Activated CD4-positive, CD25-positive, alpha-beta regulatory T cell (primary cell): ENCODE measurements around the gene TRIM24.

Experiments
- DNase-seq, 4 experiments: peaks; one replicate each; lab custom pipeline; 2025; lab: John Stamatoyannopoulos, UW

The TRIM24 gene

GRCh38 chr7:138625084-138625848 is 165.2 kb downstream of the TRIM24 start:
- no peak for DNase-seq

DNA sequence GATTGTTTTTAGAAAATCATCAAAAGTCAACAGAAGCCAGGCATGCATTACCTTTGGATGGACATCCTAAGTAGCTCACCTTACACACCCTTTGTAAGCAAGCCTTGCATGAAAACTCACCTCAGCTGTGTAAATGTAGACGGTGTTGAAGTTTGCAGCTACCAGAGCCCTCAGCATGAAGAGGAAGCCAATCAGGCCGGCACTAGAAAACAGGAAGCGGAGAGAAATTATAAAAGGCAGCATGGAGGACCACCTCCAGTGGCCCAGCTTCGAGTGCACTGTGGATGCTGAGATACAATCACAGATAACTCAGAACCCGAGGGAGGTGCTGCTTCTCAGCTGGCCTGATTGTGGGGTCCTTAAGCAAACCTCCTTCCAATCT is 165.8 kb downstream of the TRIM24 start:
- DNase-seq: no peak

- DNase-seq: no peak
Measured at GRCh38 chr7:138626846-138627245, 166.8 kb downstream of the TRIM24 start.

- DNase-seq: no peak
Measured at GRCh38 chr7:138627361-138627760, 167.3 kb downstream of the TRIM24 start.

DNA sequence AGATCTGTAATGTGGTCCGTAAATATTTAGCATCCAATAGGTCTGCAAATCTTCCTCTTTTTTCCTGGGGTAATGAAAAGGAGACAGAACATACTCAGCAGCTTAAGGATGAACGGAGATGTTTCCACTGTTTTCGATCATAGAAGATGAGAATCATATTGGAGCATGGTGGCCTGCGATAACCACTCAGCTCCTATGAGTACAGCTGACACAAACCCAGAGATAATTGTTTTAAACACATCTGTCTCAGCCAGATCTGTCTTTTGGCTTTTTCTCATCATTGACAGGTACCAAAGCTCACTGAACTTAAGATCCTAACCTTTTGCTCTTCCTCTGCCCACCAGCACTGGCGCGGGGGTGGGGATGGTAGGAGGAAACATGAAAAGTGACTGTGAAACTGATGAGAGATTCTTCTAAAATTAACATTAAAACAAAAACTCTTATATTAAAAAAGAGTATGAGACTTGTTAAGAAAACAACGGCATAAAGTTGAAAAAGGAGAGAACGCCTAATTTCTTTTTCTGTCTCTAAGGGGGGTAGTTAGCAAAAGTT is 170.1 kb downstream of the TRIM24 start:
- no peak for DNase-seq

DNA sequence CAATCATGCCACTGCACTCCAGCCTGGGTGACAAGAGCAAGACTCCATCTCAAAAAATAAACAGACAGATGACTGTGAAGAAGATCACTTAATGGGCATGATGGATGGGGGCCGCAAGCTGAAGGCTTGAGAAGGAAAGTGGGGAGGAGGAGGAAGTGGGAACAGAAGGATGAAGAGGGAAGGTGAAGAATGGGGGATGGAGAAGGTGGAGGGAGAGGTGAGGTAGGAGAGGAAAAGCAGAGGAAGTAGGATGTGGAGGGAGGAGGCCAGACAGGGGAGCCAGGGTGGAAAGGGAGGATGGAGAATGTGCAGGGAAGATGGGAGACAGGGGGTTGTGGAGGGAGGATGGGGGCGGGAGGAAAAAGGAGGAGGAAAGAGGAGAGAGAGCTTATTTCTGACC is 172.3 kb downstream of the TRIM24 start:
- no peak for DNase-seq

GRCh38 chr7:138632826-138633602 is 173.0 kb downstream of the TRIM24 start:
- no peak for DNase-seq
